Measurements from ENCODE around the gene ZNF497.
A peak's percentile ranks its signal among the peaks of the same experiment; 100 is the strongest.
"Not testable (repeated sequence)": the region's sequence is repeated elsewhere in the genome, so short reads cannot be mapped to it uniquely, and the experiment has no call there.

Gene ZNF497

GRCh38 chr19:58393725-58394033 is 31.1 kb upstream of the ZNF497 start:
- DNase-seq = no peak

- DNase-seq = no peak
Measured at GRCh38 chr19:58392945-58393724, 30.6 kb upstream of the ZNF497 start.

- no peak for DNase-seq
Measured at GRCh38 chr19:58388175-58388526, 25.6 kb upstream of the ZNF497 start.

- no peak for DNase-seq
Measured at GRCh38 chr19:58387338-58388174, 25.0 kb upstream of the ZNF497 start.

GRCh38 chr19:58386576-58387337 is 24.2 kb upstream of the ZNF497 start, which contains the start of gene RPS5:
RPS5 (plus strand) TSS chr19:58387269; CDS start chr19:58388138, 869 bp downstream.
- DNase-seq = peak; percentile 99

GRCh38 chr19:58385891-58386575 is 23.5 kb upstream of the ZNF497 start:
- DNase-seq = no peak

GRCh38 chr19:58385313-58385890 is 22.9 kb upstream of the ZNF497 start:
- no peak for DNase-seq

GRCh38 chr19:58382997-58383603 is 20.5 kb upstream of the ZNF497 start:
- DNase-seq = no peak

GRCh38 chr19:58381460-58382212 is 19.1 kb upstream of the ZNF497 start:
- DNase-seq = no peak

GRCh38 chr19:58380662-58381459 is 18.3 kb upstream of the ZNF497 start, which contains the start of gene ZNF837:
ZNF837 (minus strand) TSS chr19:58381030; CDS start chr19:58369332, 11,698 bp downstream.
- DNase-seq = peak; percentile 100

- DNase-seq = no peak
Measured at GRCh38 chr19:58380037-58380661, 17.6 kb upstream of the ZNF497 start.

GRCh38 chr19:58379246-58379645 is 16.7 kb upstream of the ZNF497 start:
- DNase-seq = no peak

GRCh38 chr19:58376724-58377123 is 14.2 kb upstream of the ZNF497 start:
- DNase-seq = not testable (repeated sequence)

GRCh38 chr19:58374200-58374599 is 11.6 kb upstream of the ZNF497 start:
- no peak for DNase-seq

GRCh38 chr19:58372311-58373133 is 10.0 kb upstream of the ZNF497 start:
- DNase-seq = no peak

GRCh38 chr19:58368561-58369360 is 6.2 kb upstream of the ZNF497 start:
- DNase-seq = no peak

- no peak for DNase-seq
Measured at GRCh38 chr19:58367698-58368454, 5.3 kb upstream of the ZNF497 start.

Measured in fibroblast of upper back skin (primary cell).